ENCODE data around the gene IGF2. TPM values are rescaled to one million over a fixed set of nuclear protein-coding genes. Genes with fewer than 3 reads are reported as not detected.

IGF2 gene
- total and polyA plus RNA-seq, 2 donors (not counting 3 experiments of a cell fraction or from before 2014, with no cell fraction given), result 5.7 to 21.0 TPM

- BruUV-seq (replicated peaks), result no TSS peak
- POLR2A ChIA-PET, result no interaction called here
Measured at GRCh38 chr11:2164861-2165555, 25.8 kb upstream of the IGF2 start.

More at GRCh38 chr11:2164861-2165555, 25.8 kb upstream of the IGF2 start:
- Histone ChIP-seq H3K36me3 (ENCODE audit: control insufficient read depth in 2 of 2, extremely low read depth in 1 of 2, insufficient read depth in 2 of 2, low read length in 2 of 2) (no peaks in the 10 kb centered on the region), H4K20me1 (replicated peaks; ENCODE audit: control insufficient read depth, extremely low read depth, insufficient read depth, low read length) (no peaks in the 10 kb centered on the region), H2AFZ (ENCODE audit: low read depth, low read length) (no peak overlapping the region), H3K9me1 (replicated peaks; ENCODE audit: control insufficient read depth, extremely low read depth, insufficient read depth, low read length) (no peaks in the 10 kb centered on the region), H3K9me3 (replicated peaks; ENCODE audit: control insufficient read depth, insufficient read depth, low read length) (no peaks in the 10 kb centered on the region), H3K79me2 (ENCODE audit: control insufficient read depth, insufficient read depth, low read length) (no peaks in the 10 kb centered on the region), H3K4me3 (replicated peaks in 1 of 3; ENCODE audit: insufficient read depth in 1 of 3, low read depth in 1 of 3, low read length in 3 of 3) (no peak overlapping the region), H3K27me3 (ENCODE audit: control insufficient read depth in 2 of 2, insufficient read depth in 2 of 2, low read length in 2 of 2) (no peaks in the 10 kb centered on the region), H3K4me2 (ENCODE audit: insufficient read depth, low read length) (no peak overlapping the region), H3K4me1 (ENCODE audit: control insufficient read depth, extremely low read depth, insufficient read depth, low read length) (no peaks in the 10 kb centered on the region), H3K27ac (ENCODE audit: insufficient read depth, low read depth, low read length) (no peak overlapping the region), H3K9ac (replicated peaks; ENCODE audit: extremely low read depth, insufficient read depth, low read length) (no peak overlapping the region)
- TF ChIP-seq MAX (IDR thresholded peaks at IDR 0.05; ENCODE audit: insufficient read depth, insufficient read length) (no peak), CTCF (IDR thresholded peaks at IDR 0.05; ENCODE audit: extremely low read depth in 1 of 2, insufficient read depth in 1 of 2, low read depth in 1 of 2, low read length in 2 of 2) (no peak), MYC (IDR thresholded peaks at IDR 0.05; ENCODE audit: low read depth, low read length) (no peak), POLR2A (IDR thresholded peaks at IDR 0.05; ENCODE audit: low read depth, low read length) (no peak), EZH2 (IDR thresholded peaks at IDR 0.05; ENCODE audit: borderline replicate concordance, low read depth, low read length, severe bottlenecking) (no peak), GATA2 (IDR thresholded peaks at IDR 0.05; ENCODE audit: insufficient read depth, insufficient read length, low read depth, low read length) (no peak), POLR2AphosphoS5 (IDR thresholded peaks at IDR 0.05; ENCODE audit: insufficient read depth, low read depth, low read length) (no peak), JUN (IDR thresholded peaks at IDR 0.05; ENCODE audit: borderline replicate concordance, insufficient read depth, insufficient read length, low read depth) (no peak), FOS (IDR thresholded peaks at IDR 0.05; ENCODE audit: borderline replicate concordance, insufficient read depth, low read length) (no peak)
- DNase-seq (ENCODE audit: low read depth, low spot score) (no peak), FAIRE-seq (no peak)
- intact Hi-C loops (cut with micrococcal nuclease), result no loop called here
- dilution Hi-C loops (cut with MboI; ENCODE audit: extremely low pct_ligation_motif_present, low sequenced_read_pairs), result no loop called here
- CTCF ChIA-PET, result interaction anchor here (1.1 to 1.4 kb wide), 2 partner anchors 283 to 526 kb away, joined by 3 read pairs; no protein-coding TSS in a partner anchor
